Activated CD4-positive, alpha-beta memory T cell treated with anti-CD3 and anti-CD28 coated beads for 36 hours (primary cell): ENCODE data around the gene CTNND2. TPM values are rescaled to one million over a fixed set of nuclear protein-coding genes. Genes with fewer than 3 reads are reported as not detected.

Experiments used
- CTCF ChIA-PET: fragments of 350-600 bp; sonication (Branson Sonifier 250); formaldehyde crosslinking; loops from one replicate; lab custom pipeline; 2021; ENCODE audit warnings: antibody characterized with exemption, inconsistent platforms; lab: Charles Lee
- POLR2A ChIA-PET: fragments of 350-600 bp; sonication (Branson Sonifier 250); formaldehyde crosslinking; loops from one replicate; lab custom pipeline; 2021; ENCODE audit warnings: antibody characterized with exemption; lab: Charles Lee
- DNase-seq: peaks from one replicate; pipeline ENCODE4 v3.0.0-alpha.2; 2020
- H3K27ac Mint-ChIP-seq: one replicate; pipeline ENCODE4 v1.8.0; 2021; ENCODE audit warnings: mixed read lengths
- H3K27me3 Mint-ChIP-seq: one replicate; pipeline ENCODE4 v1.8.0; 2021; ENCODE audit warnings: mixed read lengths
- H3K36me3 Mint-ChIP-seq: one replicate; pipeline ENCODE4 v1.8.0; 2021; ENCODE audit warnings: mixed read lengths
- H3K4me1 Mint-ChIP-seq: one replicate; pipeline ENCODE4 v1.8.0; 2021; ENCODE audit warnings: low read depth, mixed read lengths
- H3K4me3 Mint-ChIP-seq: one replicate; pipeline ENCODE4 v1.8.0; 2021; ENCODE audit warnings: mild to moderate bottlenecking, mixed read lengths
- H3K9me3 Mint-ChIP-seq: one replicate; pipeline ENCODE4 v1.8.0; 2021; ENCODE audit warnings: mixed read lengths
- intact Hi-C: fragments of 100-400 bp; cut with micrococcal nuclease; formaldehyde crosslinking; loops from one replicate; pipeline ENCODE4 v1.15.1; 2023
- total RNA-seq, 2 experiments: library from RNA; stranded (reverse); gene quantifications; one replicate each; pipeline ENCODE4 v1.2.3, GENCODE V29; 2021

CTNND2 gene
- total RNA-seq, 2 experiments from 2014 or later: not detected

DNA sequence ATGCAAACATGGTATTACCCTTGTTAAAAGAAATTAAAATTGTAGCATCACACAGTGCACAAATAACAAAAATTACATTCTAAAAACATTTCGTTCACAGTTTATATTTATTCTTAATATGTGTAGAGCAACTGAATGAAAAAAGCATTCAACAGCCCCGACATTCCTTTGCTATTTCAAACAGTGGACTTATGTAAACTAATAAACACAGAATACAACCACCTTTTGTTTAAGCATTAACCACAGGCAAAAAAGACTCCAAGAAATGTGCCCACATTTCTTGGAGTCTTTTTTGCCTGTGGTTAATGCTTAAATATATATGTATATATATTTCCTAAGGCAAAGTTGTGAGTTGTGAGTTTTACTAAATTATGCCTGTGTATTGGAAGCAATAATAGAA is 610.7 kb downstream of the CTNND2 start:
- Mint-ChIP-seq H3K27me3 (peaks cover 4% of the 10 kb centered on the region), H3K4me3 (no peak overlapping the region), H3K4me1 (no peaks in the 10 kb centered on the region), H3K27ac (no peak overlapping the region), H3K9me3 (peaks cover 3% of the 10 kb centered on the region), H3K36me3 (no peaks in the 10 kb centered on the region)
- ChIA-PET POLR2A (no interaction called here), CTCF (interaction anchor here (0.7 kb wide), 1 partner anchor 355 kb away, joined by 3 read pairs; no protein-coding TSS in a partner anchor)
- DNase-seq: no peak
- intact Hi-C loops: no loop called here

DNA sequence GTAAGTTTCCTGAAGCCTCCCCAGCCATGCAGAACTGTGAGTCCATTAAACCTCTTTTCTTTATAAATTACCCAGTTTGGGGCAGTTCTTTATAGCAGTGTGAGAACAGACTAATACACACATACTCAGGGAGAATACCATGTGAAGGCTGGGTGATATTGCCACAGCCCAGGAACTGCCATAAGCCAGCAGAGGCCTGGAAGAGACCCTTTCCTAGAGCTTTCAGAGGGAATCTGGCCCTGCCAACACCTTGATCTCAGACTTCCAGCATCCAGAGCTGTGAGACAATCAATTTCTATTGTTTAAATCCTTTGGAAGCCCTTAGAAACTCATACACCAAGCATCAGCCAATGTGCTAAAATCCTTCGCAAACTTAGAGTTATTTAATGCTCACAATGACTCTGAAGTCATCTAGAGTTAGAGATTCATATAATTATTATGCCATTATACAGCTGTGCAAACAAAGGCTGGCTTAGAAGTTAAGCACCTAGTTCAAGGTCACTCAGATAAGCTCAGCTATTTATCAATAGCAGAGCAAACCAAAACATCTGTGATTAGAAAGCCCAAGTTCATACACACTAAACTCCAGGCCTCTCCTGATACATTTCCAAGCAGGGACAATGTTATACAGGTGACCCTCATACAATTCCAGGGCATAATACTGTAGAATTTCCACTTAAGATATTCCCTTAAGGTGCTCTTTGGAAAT is 611.4 kb downstream of the CTNND2 start:
- H3K4me3 Mint-ChIP-seq: no peak overlapping the region
- intact Hi-C loops: no loop called here
- CTCF ChIA-PET: interaction anchor here (0.6 to 0.7 kb wide), 2 partner anchors 25 to 356 kb away, joined by 3 read pairs; no protein-coding TSS in a partner anchor
- peaks cover 4% of the 10 kb centered on the region for H3K27me3 Mint-ChIP-seq
- no peaks in the 10 kb centered on the region for H3K36me3 Mint-ChIP-seq
- H3K4me1 Mint-ChIP-seq: no peaks in the 10 kb centered on the region
- POLR2A ChIA-PET: no interaction called here
- H3K27ac Mint-ChIP-seq: no peak overlapping the region
- no peak for DNase-seq
- H3K9me3 Mint-ChIP-seq: peaks cover 3% of the 10 kb centered on the region

DNA sequence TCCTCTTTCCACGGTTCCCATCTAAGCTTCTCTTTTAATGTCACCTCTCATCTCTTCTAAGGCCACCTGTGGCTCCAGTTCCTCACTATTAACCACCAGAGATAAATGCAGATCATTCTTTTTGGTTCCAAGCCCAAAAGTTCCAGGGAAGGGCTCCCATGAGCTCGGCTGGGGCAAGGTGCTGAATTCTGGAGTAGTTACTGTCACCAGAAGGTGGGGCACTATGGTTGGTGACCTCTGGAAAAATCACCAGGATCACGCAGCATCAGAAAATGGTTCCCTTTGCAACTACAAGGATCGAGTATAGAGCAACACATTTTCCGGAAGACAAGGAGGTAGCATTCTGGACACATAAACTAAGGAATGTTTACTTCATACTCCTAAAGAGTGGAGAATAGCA is 614.5 kb downstream of the CTNND2 start:
- no peak for DNase-seq
- Mint-ChIP-seq H3K27me3 (peaks cover 4% of the 10 kb centered on the region), H3K9me3 (no peaks in the 10 kb centered on the region), H3K36me3 (no peaks in the 10 kb centered on the region), H3K4me1 (no peaks in the 10 kb centered on the region), H3K4me3 (no peak overlapping the region), H3K27ac (no peak overlapping the region)
- intact Hi-C loops: no loop called here
- POLR2A ChIA-PET: no interaction called here
- CTCF ChIA-PET: no interaction called here

DNA sequence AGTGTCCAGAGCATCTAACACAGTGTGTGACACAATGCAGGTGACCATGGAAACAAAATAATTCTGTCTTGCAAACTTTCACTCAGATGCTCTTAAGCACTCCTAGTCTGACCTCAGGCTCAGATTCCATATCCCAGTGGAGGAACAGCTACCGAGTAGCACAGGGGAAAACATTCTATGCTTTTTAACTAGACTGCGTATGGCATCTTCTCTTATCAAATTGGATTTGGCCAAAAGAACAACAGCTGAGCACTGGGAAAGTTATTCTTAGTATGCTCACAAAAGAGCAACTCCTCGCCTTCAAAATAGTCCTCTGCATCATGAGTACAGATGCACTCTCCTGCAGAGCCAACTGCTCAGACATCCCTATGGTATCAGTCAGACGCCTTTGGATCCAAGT is 615.0 kb downstream of the CTNND2 start:
- Mint-ChIP-seq H3K36me3 (no peaks in the 10 kb centered on the region), H3K27me3 (peaks cover 4% of the 10 kb centered on the region), H3K4me3 (no peak overlapping the region), H3K4me1 (no peaks in the 10 kb centered on the region), H3K27ac (no peak overlapping the region), H3K9me3 (no peaks in the 10 kb centered on the region)
- intact Hi-C loops: no loop called here
- CTCF ChIA-PET: no interaction called here
- DNase-seq: no peak
- POLR2A ChIA-PET: no interaction called here

DNA sequence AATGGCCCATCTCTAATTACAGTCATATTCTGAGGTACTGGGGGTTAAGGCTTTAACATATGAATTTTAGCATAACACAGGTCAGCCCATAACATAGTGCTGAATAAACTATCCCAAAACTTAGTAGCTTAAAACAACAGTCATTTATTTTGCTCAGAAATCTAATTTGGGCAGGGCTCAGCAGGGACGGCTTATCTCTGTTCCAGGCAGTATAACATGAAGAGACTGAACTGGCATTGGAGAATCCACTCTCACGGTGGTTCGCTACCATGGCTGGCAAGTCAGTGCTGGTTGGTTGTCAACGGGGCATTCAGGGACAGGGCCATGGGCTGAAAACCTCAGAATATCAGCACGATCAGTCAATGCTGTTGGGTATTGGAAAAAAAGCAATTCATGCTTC is 622.4 kb downstream of the CTNND2 start:
- DNase-seq: no peak
- Mint-ChIP-seq H3K4me3 (no peak overlapping the region), H3K9me3 (peaks cover 9% of the 10 kb centered on the region), H3K27me3 (peaks cover 4% of the 10 kb centered on the region), H3K36me3 (no peaks in the 10 kb centered on the region), H3K4me1 (no peaks in the 10 kb centered on the region), H3K27ac (no peak overlapping the region)
- intact Hi-C loops: no loop called here
- ChIA-PET POLR2A (no interaction called here), CTCF (no interaction called here)

DNA sequence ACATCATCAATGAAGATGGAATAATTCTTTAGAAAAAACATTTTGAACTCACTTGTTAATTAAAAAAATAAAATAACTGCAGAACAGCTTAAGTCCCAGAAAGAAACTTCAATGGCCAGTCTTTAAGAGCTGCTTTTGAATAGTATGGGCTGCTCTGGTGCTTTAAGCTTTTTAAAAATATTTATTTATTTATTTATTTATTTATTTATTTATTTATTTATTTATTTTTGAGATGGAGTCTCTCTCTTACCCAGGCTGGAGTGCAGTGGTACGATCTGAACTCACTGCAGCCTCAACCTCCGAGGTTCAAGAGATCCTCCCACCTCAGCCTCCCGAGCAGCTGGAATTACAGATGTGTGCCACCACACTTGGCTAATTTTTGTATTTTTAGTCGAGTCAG is 626.9 kb downstream of the CTNND2 start:
- no peak overlapping the region for H3K4me3 Mint-ChIP-seq
- no peak for DNase-seq
- H3K4me1 Mint-ChIP-seq: no peaks in the 10 kb centered on the region
- peaks cover 8% of the 10 kb centered on the region for H3K9me3 Mint-ChIP-seq
- ChIA-PET CTCF (no interaction called here), POLR2A (no interaction called here)
- no peaks in the 10 kb centered on the region for H3K36me3 Mint-ChIP-seq
- intact Hi-C loops: no loop called here
- peaks cover 10% of the 10 kb centered on the region for H3K27me3 Mint-ChIP-seq
- H3K27ac Mint-ChIP-seq: no peak overlapping the region

DNA sequence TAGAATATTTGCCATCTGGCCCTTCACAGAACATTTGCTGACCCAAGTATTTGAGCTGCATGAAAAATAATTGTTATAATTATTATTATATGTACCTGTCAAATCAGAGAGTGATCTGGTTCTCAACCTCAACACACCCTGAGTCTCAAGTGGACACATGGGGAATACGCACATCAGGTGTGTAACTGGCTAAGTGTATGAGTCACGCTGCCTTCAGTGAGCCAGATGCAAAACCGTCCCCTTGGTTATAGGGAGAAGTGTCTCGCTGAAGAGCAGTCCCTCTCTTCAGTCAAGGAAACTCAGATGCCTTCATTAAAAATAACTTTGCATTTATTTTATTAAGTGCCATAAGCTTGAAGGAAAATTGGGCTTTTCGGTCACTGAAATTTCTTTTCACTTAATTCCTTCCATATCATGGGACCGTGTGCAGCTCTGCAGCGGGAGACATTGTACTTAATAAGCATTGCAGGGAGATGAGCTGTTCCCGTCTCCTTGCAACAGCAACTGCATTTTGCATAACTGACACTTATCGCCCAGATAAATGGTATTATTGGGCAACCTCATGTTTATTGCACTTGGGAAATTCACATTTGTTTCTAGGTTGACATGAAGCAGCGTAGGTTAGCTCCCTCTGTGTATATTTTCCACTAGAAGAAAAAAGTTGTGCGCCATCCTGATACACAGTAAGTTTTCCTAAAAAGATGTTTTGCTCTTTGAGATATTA is 630.9 kb downstream of the CTNND2 start:
- ChIA-PET POLR2A (no interaction called here), CTCF (no interaction called here)
- DNase-seq: no peak
- no peaks in the 10 kb centered on the region for H3K9me3 Mint-ChIP-seq
- no peaks in the 10 kb centered on the region for H3K4me1 Mint-ChIP-seq
- intact Hi-C loops: no loop called here
- H3K27me3 Mint-ChIP-seq: peaks cover 15% of the 10 kb centered on the region
- no peak overlapping the region for H3K4me3 Mint-ChIP-seq
- H3K27ac Mint-ChIP-seq: no peak overlapping the region
- no peaks in the 10 kb centered on the region for H3K36me3 Mint-ChIP-seq

DNA sequence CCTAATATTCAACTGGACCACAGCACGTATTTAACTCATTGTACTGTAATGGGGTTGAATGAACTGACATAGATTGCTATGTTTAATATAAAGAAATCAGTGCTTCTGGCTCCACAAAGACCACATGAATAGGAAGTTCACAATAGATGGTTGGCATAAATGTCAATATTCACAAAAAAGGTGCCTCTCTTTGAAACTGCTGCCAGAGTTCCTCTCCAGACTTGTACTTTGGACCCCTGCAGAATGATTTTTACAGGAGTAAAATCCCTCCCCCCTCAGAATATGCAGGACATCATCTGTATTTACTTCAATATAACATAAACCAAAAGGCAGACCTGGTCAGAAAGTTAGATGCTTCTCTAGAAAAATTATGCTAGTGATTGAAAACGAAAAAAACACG is 634.7 kb downstream of the CTNND2 start:
- no peaks in the 10 kb centered on the region for H3K4me1 Mint-ChIP-seq
- no peaks in the 10 kb centered on the region for H3K36me3 Mint-ChIP-seq
- intact Hi-C loops: loop anchor here (5.0 kb wide), 1 partner anchor 753 kb away; no protein-coding TSS in a partner anchor
- ChIA-PET POLR2A (no interaction called here), CTCF (no interaction called here)
- H3K9me3 Mint-ChIP-seq: no peaks in the 10 kb centered on the region
- peaks cover 8% of the 10 kb centered on the region for H3K27me3 Mint-ChIP-seq
- H3K27ac Mint-ChIP-seq: no peak overlapping the region
- H3K4me3 Mint-ChIP-seq: no peak overlapping the region
- no peak for DNase-seq

DNA sequence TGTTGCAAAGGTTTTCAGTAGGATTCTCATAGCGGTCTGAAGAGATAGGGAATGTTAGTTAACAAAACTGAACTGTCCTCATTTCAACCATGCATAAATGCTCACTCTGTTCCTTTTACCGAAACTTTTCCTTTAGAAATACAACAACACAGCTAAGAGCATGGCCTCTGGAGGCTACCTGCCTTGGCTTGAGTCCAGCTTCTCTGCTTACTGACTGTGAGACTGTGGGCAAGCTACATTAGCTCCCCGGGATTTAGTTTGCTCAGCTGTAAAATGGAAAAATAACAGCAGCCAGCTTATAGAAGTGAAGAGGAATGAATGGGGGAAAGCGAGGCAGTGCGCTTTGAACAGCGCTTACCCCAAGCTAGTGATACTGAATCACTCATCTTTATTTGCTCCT is 635.4 kb downstream of the CTNND2 start:
- POLR2A ChIA-PET: no interaction called here
- no peaks in the 10 kb centered on the region for H3K36me3 Mint-ChIP-seq
- intact Hi-C loops: loop anchor here (5.0 kb wide), 1 partner anchor 753 kb away; no protein-coding TSS in a partner anchor

DNA sequence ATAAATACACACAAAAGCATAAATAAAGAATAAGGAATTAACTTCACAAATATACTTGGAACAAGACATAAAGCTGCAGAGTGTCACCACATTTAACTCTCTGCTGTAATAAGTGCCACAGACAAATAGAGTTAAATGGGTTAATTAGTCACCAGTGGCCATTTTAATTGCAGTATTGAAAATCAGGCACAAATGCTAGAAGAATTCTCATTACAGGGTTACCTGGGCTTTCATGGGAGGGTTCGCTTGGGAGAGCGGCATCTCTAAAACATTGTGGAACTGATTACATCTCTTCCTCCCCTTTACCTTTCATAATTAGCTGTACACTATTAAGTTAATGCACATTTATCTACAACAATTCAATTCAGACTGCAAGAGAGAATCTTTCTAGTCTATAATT is 637.9 kb downstream of the CTNND2 start:
- Mint-ChIP-seq H3K9me3 (no peaks in the 10 kb centered on the region), H3K4me1 (no peaks in the 10 kb centered on the region), H3K27me3 (peaks cover 4% of the 10 kb centered on the region), H3K27ac (no peak overlapping the region), H3K4me3 (no peak overlapping the region), H3K36me3 (no peaks in the 10 kb centered on the region)
- ChIA-PET POLR2A (no interaction called here), CTCF (interaction anchor here (0.7 to 1.2 kb wide), 2 partner anchors 98 to 163 kb away, joined by 3 read pairs; no protein-coding TSS in a partner anchor)
- no peak for DNase-seq
- intact Hi-C loops: loop anchor here (5.0 kb wide), 1 partner anchor 756 kb away; no protein-coding TSS in a partner anchor

More for the DNA sequence above, 635.4 kb downstream of the CTNND2 start:
- Mint-ChIP-seq H3K4me1 (no peaks in the 10 kb centered on the region), H3K27me3 (peaks cover 8% of the 10 kb centered on the region), H3K27ac (no peak overlapping the region), H3K4me3 (no peak overlapping the region), H3K9me3 (no peaks in the 10 kb centered on the region)
- no peak for DNase-seq
- CTCF ChIA-PET: interaction anchor here (1.6 kb wide), 1 partner anchor 13 kb away, joined by 4 read pairs; no protein-coding TSS in a partner anchor

DNA sequence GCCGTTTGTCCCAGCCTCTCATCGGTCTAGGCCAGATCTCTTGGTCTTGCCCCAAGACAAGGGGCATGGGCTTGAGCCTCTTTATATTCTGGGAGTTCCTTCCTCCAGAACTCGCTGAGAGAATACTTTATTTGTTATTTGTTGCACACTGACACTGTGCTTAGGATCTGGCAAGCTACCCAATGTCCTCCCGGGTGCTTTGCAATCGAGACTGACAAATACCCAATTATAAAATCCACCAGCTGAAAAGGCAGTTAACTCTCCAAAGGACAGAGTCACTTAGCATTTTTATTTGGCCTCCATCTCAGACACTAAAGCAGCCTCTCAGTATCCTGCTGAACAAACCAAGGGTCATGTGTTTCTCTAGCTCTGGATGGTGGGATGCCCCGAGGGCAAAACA is 643.0 kb downstream of the CTNND2 start:
- Mint-ChIP-seq H3K27me3 (no peaks in the 10 kb centered on the region), H3K4me3 (no peak overlapping the region), H3K9me3 (no peaks in the 10 kb centered on the region), H3K4me1 (no peaks in the 10 kb centered on the region), H3K27ac (no peak overlapping the region), H3K36me3 (no peaks in the 10 kb centered on the region)
- ChIA-PET CTCF (no interaction called here), POLR2A (no interaction called here)
- intact Hi-C loops: no loop called here
- DNase-seq: no peak

DNA sequence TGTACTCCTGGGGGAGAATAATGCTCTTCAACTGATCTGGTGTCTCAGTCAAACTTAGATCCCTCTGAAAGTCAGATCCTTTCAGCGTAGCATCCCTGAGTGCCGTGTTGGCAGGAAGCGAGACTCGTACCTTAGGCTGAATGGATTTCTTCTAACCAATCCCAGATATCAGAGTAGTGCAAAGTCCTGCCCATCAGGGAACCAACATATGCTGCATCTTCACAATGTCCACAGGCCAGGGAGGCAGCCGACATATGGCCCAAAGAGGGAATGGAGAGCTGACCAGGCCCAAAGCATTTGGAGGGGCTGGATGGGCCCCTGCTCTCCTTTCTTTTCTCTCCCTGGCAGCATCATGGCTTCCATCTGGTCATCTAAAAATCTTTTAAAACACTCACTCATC is 646.2 kb downstream of the CTNND2 start:
- DNase-seq: no peak
- POLR2A ChIA-PET: no interaction called here
- no peaks in the 10 kb centered on the region for H3K4me1 Mint-ChIP-seq
- H3K27ac Mint-ChIP-seq: no peak overlapping the region
- H3K4me3 Mint-ChIP-seq: no peak overlapping the region
- H3K27me3 Mint-ChIP-seq: no peaks in the 10 kb centered on the region
- CTCF ChIA-PET: no interaction called here
- H3K9me3 Mint-ChIP-seq: no peaks in the 10 kb centered on the region
- no peaks in the 10 kb centered on the region for H3K36me3 Mint-ChIP-seq
- intact Hi-C loops: no loop called here
